GM12864 (cell line): Measurements from ENCODE around the gene SLC39A11.

Experiments
- DNase-seq: peaks from one replicate; pipeline ENCODE4 v3.0.0-alpha.2; 2011; ENCODE audit warnings: low read depth
- H3K4me3 ChIP-seq: 2 replicates; pipeline ENCODE4 v1.5.1; 2011; ENCODE audit warnings: mild to moderate bottlenecking, low read depth, low read length, control low read depth
- TF ChIP-seq, protein P1 (sequence below): IDR thresholded peaks from 2 replicates; pipeline ENCODE4 v1.5.1; 2011; ENCODE audit warnings: low read depth, mild to moderate bottlenecking, moderate library complexity, low read length, control low read depth, inconsistent platforms; ENCODE audit errors: missing control alignments

Gene SLC39A11

DNA sequence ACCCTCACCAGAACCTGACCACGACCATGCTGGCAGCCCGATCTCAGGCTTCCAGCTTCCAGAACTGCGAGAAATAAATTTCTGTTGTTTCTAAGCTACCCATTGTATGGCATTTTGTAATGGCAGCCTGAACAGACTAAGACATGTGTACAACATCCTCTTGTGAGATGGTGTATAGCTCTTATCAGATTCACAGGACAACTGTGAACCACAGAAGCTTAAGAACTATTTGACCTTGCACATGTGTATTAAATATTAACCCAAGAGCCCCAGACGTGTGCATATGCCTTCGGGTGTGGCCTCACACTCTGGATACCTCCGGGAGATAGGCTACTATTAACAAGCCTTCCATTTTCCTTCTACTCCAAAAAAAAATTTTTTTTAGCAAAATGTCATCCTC, 248.9 kb downstream of the SLC39A11 start:
- TF ChIP-seq, protein P1, sequence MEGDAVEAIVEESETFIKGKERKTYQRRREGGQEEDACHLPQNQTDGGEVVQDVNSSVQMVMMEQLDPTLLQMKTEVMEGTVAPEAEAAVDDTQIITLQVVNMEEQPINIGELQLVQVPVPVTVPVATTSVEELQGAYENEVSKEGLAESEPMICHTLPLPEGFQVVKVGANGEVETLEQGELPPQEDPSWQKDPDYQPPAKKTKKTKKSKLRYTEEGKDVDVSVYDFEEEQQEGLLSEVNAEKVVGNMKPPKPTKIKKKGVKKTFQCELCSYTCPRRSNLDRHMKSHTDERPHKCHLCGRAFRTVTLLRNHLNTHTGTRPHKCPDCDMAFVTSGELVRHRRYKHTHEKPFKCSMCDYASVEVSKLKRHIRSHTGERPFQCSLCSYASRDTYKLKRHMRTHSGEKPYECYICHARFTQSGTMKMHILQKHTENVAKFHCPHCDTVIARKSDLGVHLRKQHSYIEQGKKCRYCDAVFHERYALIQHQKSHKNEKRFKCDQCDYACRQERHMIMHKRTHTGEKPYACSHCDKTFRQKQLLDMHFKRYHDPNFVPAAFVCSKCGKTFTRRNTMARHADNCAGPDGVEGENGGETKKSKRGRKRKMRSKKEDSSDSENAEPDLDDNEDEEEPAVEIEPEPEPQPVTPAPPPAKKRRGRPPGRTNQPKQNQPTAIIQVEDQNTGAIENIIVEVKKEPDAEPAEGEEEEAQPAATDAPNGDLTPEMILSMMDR, result no peak
- DNase-seq, result no peak
- no peak overlapping the region for H3K4me3 ChIP-seq

DNA sequence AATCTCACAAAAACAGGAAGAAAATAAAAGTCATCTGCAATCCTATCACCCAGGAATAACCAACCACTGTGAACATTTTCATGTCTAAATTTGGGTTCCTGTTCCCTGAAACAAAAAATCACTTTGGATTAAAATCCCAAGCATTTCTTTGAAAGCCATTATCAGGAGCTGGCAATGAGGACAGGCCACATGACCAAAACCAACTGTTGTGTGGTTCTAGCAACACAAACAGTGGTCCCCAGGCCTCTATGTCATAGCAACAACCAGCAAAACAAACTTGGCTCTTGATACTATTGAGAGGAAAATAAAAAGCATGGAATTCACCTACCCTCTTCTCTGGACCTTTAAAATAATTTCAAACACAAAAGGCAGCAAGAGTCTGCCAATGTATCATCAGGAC, 252.5 kb downstream of the SLC39A11 start:
- DNase-seq, result no peak
- H3K4me3 ChIP-seq, result no peak overlapping the region
- TF ChIP-seq, protein P1, result no peak

DNA sequence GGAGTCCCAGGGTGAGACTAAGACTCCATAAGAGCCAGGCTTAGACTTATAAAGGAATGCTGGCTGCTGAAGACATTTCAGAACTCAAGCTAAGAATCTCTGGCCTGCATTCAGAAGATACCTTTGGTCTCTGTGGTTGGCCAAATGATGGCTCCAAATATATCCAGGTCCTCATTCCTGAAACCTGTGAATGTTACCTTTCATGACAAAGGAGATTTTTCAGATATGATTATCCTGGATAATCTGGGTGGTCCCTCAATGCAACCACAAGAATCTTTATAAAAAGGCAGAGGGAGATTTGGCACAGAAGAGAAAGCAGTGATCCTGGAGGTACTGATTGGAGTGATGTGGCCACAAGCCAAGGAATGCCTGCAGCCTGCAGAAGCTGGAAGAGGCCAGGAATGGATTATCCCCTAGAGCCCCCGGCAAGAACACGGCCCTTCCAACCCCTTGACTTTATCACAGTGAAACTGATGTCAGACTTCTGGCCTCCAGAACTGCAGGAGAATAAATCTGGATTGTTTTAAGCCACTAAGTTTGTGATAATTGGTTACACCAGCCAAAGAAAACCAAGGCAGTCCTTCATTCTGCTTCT, 253.3 kb downstream of the SLC39A11 start:
- DNase-seq, result no peak
- TF ChIP-seq, protein P1, result no peak
- no peak overlapping the region for H3K4me3 ChIP-seq

DNA sequence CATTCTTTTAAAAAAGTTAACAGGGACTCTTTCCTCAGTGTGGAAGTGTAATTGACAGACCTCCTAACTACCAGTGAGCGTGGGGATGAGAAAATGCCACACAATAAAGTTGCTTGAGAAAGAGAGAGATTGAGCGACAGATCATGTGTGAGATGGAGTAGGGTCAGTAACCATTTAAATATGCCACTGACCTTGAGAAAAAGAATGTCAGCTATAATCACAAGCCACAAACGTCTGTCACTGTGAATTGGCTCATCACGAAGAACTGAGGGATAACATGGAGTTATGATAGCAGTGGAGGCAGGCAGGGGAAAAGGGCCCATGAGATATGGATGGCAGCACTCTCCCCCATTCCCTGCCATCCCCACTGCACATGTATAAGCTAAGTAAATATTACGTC, 253.9 kb downstream of the SLC39A11 start:
- DNase-seq, result no peak
- TF ChIP-seq, protein P1, result no peak
- H3K4me3 ChIP-seq, result no peak overlapping the region

DNA sequence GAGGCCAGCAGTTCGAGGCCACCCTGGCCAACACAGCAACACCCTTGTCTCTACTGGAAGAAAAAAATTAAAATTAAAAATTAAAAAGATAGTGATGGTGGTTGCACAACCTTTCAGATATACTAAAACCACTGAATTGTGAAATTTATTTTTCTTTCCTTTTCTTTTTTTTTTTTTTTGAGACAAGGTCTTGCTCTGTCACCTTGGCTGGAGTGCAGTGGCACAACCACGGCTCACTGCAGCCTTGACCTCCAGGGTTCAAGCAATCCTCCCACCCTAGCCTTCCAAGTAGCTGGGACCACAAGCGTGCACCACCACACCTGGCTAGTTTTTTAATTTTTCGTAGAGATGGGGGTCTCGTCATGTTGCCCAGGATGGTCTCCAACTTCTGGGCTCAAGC, 254.4 kb downstream of the SLC39A11 start:
- DNase-seq, result no peak
- TF ChIP-seq, protein P1, result no peak
- H3K4me3 ChIP-seq, result no peak overlapping the region

DNA sequence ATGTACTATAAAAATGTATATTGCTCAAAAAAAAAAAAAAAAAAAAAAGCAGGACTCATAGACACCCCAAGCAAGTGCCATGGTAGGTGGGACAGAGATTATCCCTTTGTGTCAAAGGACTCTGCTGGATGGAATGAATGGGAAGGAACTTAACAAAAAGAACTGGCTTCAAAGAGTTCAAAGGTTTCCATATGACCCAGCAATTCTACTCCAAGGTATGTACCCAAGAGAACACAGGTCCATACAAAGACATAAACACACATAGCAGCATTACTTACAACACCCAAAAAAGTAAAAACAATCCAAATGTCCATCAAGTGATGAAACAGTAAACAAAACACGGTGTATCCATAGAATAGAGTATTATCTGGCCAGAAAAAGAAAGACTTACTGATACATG, 255.2 kb downstream of the SLC39A11 start:
- DNase-seq, result no peak
- no peak overlapping the region for H3K4me3 ChIP-seq
- TF ChIP-seq, protein P1, result no peak

DNA sequence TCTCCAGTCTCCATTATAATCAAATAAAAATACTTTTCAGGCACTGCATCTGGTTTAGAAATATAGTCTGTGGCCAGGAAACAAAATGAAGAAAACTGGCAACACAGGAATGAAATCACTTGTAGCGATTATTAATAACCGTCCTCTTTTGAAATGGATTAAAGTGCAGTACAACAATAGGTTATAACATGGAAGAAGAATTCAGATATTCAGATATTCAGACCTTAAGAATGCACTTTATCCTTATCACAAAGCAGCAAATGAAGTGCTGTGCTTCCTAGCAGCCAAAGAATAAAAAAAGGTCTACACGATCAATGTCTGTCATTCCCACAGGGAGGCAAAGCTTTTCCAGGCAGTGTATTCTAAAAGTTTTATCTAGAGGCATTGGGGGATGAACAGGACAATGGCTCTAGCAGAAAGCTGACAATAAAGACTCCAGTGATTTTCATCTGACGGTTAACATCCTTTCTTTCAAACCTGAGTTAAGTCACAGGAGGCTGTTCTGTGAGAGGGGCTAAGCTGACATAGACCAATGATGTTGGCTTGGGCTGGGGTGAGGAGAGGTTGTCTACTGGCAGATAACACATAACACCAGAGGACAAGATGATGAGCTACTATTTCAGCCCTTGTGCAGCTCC, 259.2 kb downstream of the SLC39A11 start:
- no peak overlapping the region for H3K4me3 ChIP-seq
- no peak for DNase-seq

More for the DNA sequence above, 259.2 kb downstream of the SLC39A11 start:
- TF ChIP-seq, protein P1, result no peak
